RKO (cell line): Measurements from ENCODE around the gene MFAP4.

Experiments used
- DNase-seq: peaks from one replicate; pipeline ENCODE4 v3.0.0-alpha.2; 2016; ENCODE audit warnings: low spot score

The MFAP4 gene

GRCh38 chr17:19333736-19334290 lies 53.2 kb downstream of the MFAP4 start:
- no peak for DNase-seq
